ENCODE results near the gene FAM110A. TPM values are rescaled to one million over a fixed set of nuclear protein-coding genes. Genes with fewer than 3 reads are reported as not detected.

FAM110A gene
- total RNA-seq, 4 donors from 2014 or later: 1.4 to 3.2 (median 2.0) TPM

GRCh38 chr20:842547-842940 is 9.0 kb downstream of the FAM110A start:
- Histone ChIP-seq H3K4me3 (no peak overlapping the region), H3K27me3 (peaks cover 61% of the 10 kb centered on the region), H3K9me3 (peaks cover 0 to 9% (median 0%) of the 10 kb centered on the region in 3 donors), H3K36me3 (no peaks in the 10 kb centered on the region), H3K27ac (no peak overlapping the region), H3K4me1 (peaks cover 0 to 35% (median 23%) of the 10 kb centered on the region in 3 donors)
- TF ChIP-seq POLR2AphosphoS5 (IDR thresholded peaks at IDR 0.05) (no peak), POLR2A (IDR thresholded peaks at IDR 0.05) (no peak), CTCF (IDR thresholded peaks at IDR 0.05) (no peak), EP300 (IDR thresholded peaks at IDR 0.05) (no peak)
- ATAC-seq: no peak
- 81% methylated on average over 2 of the region's 2 CpGs; no CpG with 5 or more reads in 1 of the 2 donors for WGBS, 2 donors (ENCODE audit: low coverage in 1 of 2)

GRCh38 chr20:843912-844311 is 10.4 kb downstream of the FAM110A start:
- ATAC-seq: no peak
- no peaks in the 10 kb centered on the region for H3K9me3 ChIP-seq
- TF ChIP-seq CTCF (IDR thresholded peaks at IDR 0.05): no peak
- no peak for TF ChIP-seq POLR2AphosphoS5 (IDR thresholded peaks at IDR 0.05)
- TF ChIP-seq EP300 (IDR thresholded peaks at IDR 0.05): no peak
- no peak for TF ChIP-seq POLR2A (IDR thresholded peaks at IDR 0.05)
- peaks cover 58% of the 10 kb centered on the region for H3K27me3 ChIP-seq
- no peaks in the 10 kb centered on the region for H3K36me3 ChIP-seq
- H3K27ac ChIP-seq: no peak overlapping the region
- peaks cover 0 to 35% (median 23%) of the 10 kb centered on the region in 3 donors for H3K4me1 ChIP-seq
- peak overlapping the region in 1 of 2 donors; percentile 49 for H3K4me3 ChIP-seq
- no CpG with 5 or more reads among the region's 9 CpGs for WGBS, 2 donors (ENCODE audit: low coverage in 1 of 2)

- Histone ChIP-seq H3K9me3 (no peaks in the 10 kb centered on the region), H3K27me3 (peaks cover 52% of the 10 kb centered on the region), H3K36me3 (no peaks in the 10 kb centered on the region), H3K4me3 (peak overlapping the region; percentile 13 to 49), H3K4me1 (peaks cover 0 to 35% (median 23%) of the 10 kb centered on the region in 3 donors), H3K27ac (peak overlapping the region in 1 of 4 donors; percentile 17)
- WGBS, 2 donors (ENCODE audit: low coverage in 1 of 2): 1 to 3% methylated on average over 11 to 15 of the region's 47 CpGs
- no peak for TF ChIP-seq CTCF (IDR thresholded peaks at IDR 0.05)
- no peak for TF ChIP-seq POLR2AphosphoS5 (IDR thresholded peaks at IDR 0.05)
- no peak for TF ChIP-seq POLR2A (IDR thresholded peaks at IDR 0.05)
- TF ChIP-seq EP300 (IDR thresholded peaks at IDR 0.05): no peak
- peak; percentile 95 for ATAC-seq
These were observed 11.1 kb downstream of the FAM110A start for GRCh38 chr20:844473-845225.

- H3K4me1 ChIP-seq: peaks cover 0 to 35% (median 23%) of the 10 kb centered on the region in 3 donors
- peaks cover 45% of the 10 kb centered on the region for H3K27me3 ChIP-seq
- H3K27ac ChIP-seq: no peak overlapping the region
- no peak for ATAC-seq
- WGBS, 2 donors (ENCODE audit: low coverage in 1 of 2): no CpG with 5 or more reads among the region's 50 CpGs
- no peak for TF ChIP-seq POLR2A (IDR thresholded peaks at IDR 0.05)
- TF ChIP-seq EP300 (IDR thresholded peaks at IDR 0.05): no peak
- TF ChIP-seq POLR2AphosphoS5 (IDR thresholded peaks at IDR 0.05): no peak
- no peak for TF ChIP-seq CTCF (IDR thresholded peaks at IDR 0.05)
- H3K4me3 ChIP-seq: peak overlapping the region in 1 of 2 donors; percentile 49
- H3K9me3 ChIP-seq: no peaks in the 10 kb centered on the region
- no peaks in the 10 kb centered on the region for H3K36me3 ChIP-seq
These were observed 11.8 kb downstream of the FAM110A start for GRCh38 chr20:845226-845868.

All from gastroesophageal sphincter (tissue), 4 donors.